PC-3 (cell line): Measurements from ENCODE around the gene CDC5L.

Experiments used
- CTCF ChIP-seq: fragments of 300-600 bp; sonication (generic); conservative IDR thresholded peaks from 2 replicates; pipeline ENCODE4 v1.5.1; 2017; ENCODE audit warnings: antibody characterized with exemption, low read depth, mild to moderate bottlenecking, low read length
- EZH2 ChIP-seq: fragments of 300-600 bp; sonication (generic); IDR thresholded peaks from one replicate; pipeline ENCODE4 v1.6.1; 2017; ENCODE audit warnings: antibody characterized with exemption, mild to moderate bottlenecking, low read length; ENCODE audit not compliant: unreplicated experiment
- EZH2phosphoT487 ChIP-seq: fragments of 300-600 bp; sonication (generic); IDR thresholded peaks from 2 replicates; pipeline ENCODE4 v1.6.1; 2018; ENCODE audit warnings: mild to moderate bottlenecking, antibody characterized with exemption, low read length, borderline replicate concordance

DNA sequence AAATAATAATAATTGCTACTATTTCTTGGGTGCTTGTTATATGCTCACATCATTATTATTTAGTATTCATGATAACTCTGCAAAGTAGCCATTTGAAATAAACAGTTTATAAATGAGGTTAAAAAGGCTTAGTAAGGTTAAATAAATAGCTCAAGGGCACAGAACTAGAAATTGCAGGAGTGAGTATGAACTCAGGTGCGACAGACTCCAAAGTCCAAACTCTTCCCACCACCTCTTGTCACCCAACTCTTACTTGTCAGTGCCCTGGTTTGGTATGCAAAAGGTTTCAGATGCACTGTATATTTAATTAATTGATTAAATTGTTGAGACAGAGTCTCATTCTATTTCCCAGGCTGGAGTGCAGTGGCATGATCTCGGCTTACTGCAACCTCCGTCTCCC is 20.7 kb upstream of the CDC5L start:
- no peak for TF ChIP-seq EZH2
- no peak for TF ChIP-seq CTCF
- no peak for TF ChIP-seq EZH2phosphoT487
